RWPE1 (cell line): ENCODE data around the gene MOB3A.

ENCODE experiments used
- CTCF ChIA-PET: fragments of 350-600 bp; sonication (Branson Sonifier 250); formaldehyde crosslinking; extraction: SDS; loops from one replicate; lab custom pipeline; 2021; lab: Yijun Ruan, JAX
- POLR2A ChIA-PET: fragments of 400-600 bp; formaldehyde crosslinking; extraction: SDS; loops from one replicate; lab custom pipeline; 2020; ENCODE audit warnings: antibody characterized with exemption; ENCODE audit not compliant: low non-redundant PET; lab: Yijun Ruan, JAX
- DNase-seq: peaks from one replicate; pipeline ENCODE4 v3.0.0; 2012; ENCODE audit warnings: low spot score
- H3K27ac ChIP-seq: fragments of 450-650 bp; 2 replicates; pipeline ENCODE4 v1.5.1; 2017
- TF ChIP-seq, protein P1 (sequence below): fragments of 450-650 bp; conservative IDR thresholded peaks from 2 replicates; pipeline ENCODE4 v1.5.1; 2017; ENCODE audit warnings: low read depth, mild to moderate bottlenecking

Gene MOB3A

DNA sequence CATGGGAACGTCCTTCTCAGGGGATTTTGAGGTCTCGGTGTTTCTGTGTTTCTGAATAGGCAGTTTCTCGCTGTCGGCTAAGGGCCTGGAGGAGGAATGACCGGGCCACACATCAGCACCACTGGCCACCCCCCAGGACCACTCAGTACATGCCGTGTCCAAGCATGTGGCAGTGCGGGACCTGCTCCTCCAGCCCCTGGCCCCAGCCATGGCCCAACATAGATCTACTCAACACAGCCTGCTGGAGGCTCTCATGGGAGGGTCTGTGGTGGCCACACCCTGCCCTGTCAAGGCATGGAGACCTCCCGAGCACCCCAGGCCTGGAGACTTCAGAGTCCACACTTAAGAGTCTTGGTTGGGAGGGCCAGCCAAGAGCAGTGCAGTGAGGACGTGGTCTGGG, 18.1 kb upstream of the MOB3A start:
- CTCF ChIA-PET: no interaction called here

DNA sequence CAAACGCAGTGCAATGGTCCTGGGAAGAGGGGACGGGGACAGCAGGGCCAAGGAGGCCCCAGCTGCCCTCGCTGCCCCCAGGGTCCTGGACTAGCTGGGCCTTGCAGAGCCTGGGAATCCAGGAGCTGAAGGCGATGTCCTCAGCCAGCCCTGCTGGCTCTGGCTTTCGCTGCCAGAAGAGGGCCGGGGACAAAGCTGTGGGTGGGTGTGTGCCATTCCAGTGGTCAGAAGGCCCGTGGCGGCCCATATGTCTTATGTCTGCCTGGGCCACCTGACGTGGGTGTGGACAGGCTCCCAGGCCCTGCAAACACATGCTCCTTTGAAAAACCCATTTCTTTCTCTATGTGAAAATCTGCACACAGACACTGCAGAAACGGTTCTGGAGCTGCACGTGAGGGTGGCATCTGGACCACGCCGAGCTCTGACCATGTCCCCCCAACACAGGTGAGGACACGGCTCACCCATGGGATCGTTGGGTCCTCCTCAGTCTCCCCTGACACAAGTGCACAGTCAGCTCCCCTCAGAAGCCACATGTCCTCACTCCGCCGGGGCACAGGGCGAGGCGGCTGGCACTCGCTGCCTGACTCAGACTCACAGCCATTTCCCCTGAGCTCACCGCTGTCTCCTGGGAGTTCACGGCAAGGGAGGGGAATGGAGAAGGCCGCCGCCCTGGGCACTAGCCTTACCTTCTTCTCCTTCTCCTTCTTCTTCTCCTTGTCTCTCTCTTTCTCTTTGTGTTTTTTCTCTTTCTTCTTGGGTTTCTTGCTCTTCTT, 17.5 kb upstream of the MOB3A start:
- DNase-seq: peak; percentile 41
- TF ChIP-seq, protein P1, sequence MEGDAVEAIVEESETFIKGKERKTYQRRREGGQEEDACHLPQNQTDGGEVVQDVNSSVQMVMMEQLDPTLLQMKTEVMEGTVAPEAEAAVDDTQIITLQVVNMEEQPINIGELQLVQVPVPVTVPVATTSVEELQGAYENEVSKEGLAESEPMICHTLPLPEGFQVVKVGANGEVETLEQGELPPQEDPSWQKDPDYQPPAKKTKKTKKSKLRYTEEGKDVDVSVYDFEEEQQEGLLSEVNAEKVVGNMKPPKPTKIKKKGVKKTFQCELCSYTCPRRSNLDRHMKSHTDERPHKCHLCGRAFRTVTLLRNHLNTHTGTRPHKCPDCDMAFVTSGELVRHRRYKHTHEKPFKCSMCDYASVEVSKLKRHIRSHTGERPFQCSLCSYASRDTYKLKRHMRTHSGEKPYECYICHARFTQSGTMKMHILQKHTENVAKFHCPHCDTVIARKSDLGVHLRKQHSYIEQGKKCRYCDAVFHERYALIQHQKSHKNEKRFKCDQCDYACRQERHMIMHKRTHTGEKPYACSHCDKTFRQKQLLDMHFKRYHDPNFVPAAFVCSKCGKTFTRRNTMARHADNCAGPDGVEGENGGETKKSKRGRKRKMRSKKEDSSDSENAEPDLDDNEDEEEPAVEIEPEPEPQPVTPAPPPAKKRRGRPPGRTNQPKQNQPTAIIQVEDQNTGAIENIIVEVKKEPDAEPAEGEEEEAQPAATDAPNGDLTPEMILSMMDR: no peak
- peak overlapping the region; percentile 66 for H3K27ac ChIP-seq
- CTCF ChIA-PET: no interaction called here
- POLR2A ChIA-PET: no interaction called here

More for the DNA sequence above, 18.1 kb upstream of the MOB3A start:
- TF ChIP-seq, protein P1: no peak
- no peak for DNase-seq
- POLR2A ChIA-PET: no interaction called here
- peak overlapping the region; percentile 66 for H3K27ac ChIP-seq

DNA sequence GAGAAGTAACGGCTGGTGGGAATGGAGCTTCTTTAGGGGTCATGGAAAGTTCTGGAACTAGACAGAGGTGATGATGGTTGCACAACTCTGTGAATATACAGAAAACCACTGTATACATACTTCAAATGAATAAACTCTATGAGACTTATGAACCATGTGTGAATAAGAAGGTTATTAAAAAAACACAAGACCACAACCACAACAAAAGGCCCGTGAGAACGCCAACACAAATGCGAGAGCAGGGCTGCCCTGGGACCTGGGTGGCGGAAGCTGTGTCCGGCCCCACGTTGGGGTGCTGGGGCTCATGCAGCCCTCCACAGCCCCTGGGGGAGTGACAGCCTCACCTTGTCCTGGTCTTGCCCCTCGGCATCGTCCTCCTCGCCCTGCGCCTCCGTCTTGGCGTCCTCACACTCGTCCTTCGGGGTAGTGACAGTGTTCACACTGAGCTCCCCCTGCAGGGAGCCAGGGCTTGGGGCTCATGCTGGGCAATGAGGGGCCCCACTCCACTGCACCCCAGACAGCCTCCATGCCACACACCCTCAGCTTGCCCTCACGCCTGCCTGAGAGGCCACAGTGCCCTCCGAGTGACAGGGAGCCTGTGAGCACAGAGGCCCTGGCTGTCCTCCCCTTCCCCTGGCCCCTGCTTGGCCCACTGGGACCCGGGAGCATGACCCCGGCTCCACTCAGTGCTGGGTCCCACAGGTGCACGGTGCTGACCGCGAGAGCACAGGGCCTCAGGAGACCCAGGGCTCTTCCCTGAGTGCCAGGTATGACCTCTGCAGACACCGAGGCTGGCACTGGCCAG, 16.6 kb upstream of the MOB3A start:
- TF ChIP-seq, protein P1: no peak
- H3K27ac ChIP-seq: peak overlapping the region; percentile 66
- DNase-seq: no peak
- ChIA-PET POLR2A (no interaction called here), CTCF (no interaction called here)

DNA sequence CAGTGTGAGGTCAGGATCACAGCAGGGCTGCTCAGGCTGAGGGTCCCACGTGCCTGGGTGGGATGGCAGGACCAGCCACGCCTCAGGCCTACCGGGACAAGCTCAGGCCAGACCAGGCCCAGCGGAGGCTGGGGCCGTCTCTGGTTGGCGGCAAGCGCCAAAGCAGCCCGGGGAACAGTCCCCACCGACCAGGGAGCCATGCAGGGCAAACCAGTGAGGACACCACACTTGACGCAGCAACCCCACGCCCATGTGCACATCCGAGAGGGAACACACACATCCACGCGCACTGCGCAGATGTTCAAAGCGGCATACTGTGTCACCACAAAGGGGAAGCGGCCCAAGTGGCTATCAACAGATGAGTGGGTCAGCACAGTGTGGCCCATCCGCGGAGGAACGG, 15.8 kb upstream of the MOB3A start:
- POLR2A ChIA-PET: no interaction called here
- no peak for DNase-seq

DNA sequence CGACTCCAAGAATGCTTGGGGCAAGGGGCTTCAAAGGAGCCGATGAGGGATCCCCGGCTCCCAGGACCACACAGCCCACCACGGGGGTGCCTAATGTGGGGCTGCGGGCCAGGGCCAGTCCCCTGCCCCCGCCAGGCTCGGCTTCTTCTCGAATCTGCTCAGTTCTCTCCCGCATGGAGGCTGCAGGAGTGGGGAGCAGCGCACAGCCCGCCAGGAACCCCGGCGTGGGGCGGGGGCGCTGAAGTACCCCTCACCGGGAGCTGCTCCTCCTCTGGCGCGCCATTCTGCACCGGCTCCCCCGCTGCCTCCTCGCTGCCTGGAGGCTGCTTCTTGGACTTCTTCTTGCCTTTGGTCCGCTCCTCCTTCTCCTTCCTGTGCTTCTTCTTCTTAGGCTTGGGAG, 15.3 kb upstream of the MOB3A start:
- CTCF ChIA-PET: no interaction called here

More for the DNA sequence above, 15.8 kb upstream of the MOB3A start:
- TF ChIP-seq, protein P1: no peak
- CTCF ChIA-PET: no interaction called here
- H3K27ac ChIP-seq: peak overlapping the region; percentile 5; the same call in 1 of the 2 replicates

DNA sequence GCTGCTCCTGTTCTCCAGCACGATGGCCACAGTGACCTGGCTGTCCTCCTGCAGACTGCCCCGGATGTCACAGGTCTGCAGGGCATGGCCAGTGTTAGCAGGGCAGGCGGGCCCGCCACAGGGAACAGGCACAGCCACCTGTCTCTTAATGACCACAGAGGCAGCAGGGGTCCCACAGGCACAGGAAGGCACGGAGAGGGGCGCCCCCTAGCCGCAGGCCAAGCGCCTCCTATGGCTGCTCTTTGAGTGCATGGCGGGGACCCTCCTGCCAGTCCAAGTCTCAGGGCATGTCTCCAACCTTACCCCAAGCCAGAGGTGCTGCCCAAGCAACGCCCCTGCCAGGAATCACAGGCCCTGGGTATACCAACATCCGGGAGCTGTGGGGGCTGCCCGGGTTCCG, 14.7 kb upstream of the MOB3A start:
- TF ChIP-seq, protein P1: no peak
- ChIA-PET CTCF (no interaction called here), POLR2A (no interaction called here)
- no peak for DNase-seq
- H3K27ac ChIP-seq: peak overlapping the region; percentile 5; the same call in 1 of the 2 replicates

More for the DNA sequence above, 15.3 kb upstream of the MOB3A start:
- POLR2A ChIA-PET: no interaction called here
- peak overlapping the region; percentile 5; the same call in 1 of the 2 replicates for H3K27ac ChIP-seq
- no peak for DNase-seq
- TF ChIP-seq, protein P1: no peak
